Measurements from ENCODE around the gene FIGN. TPM values are rescaled to one million over a fixed set of nuclear protein-coding genes. Genes with fewer than 3 reads are reported as not detected.

The FIGN gene
- total and polyA plus RNA-seq, 5 donors from 2014 or later = not detected

- no peaks in the 10 kb centered on the region for H3K9me3 ChIP-seq (ENCODE audit: control insufficient read depth in 2 of 2, low read length in 2 of 2)
- H3K27me3 Mint-ChIP-seq = no peaks in the 10 kb centered on the region
- no peaks in the 10 kb centered on the region for H3K36me3 Mint-ChIP-seq
- no peaks in the 10 kb centered on the region for H3K36me3 ChIP-seq (ENCODE audit: control insufficient read depth, insufficient read depth, low read length)
- ATAC-seq (ENCODE audit: low read depth in 2 of 2) = no peak
- H3K27ac ChIP-seq (ENCODE audit: insufficient read depth, low read length, poor library complexity, severe bottlenecking) = no peak overlapping the region
- H3K4me1 ChIP-seq (ENCODE audit: control insufficient read depth, insufficient read depth, low read length, poor library complexity, severe bottlenecking) = no peaks in the 10 kb centered on the region
- H3K9me3 Mint-ChIP-seq = peaks cover 0 to 8% (median 0%) of the 10 kb centered on the region in 7 donors
- H3K4me3 Mint-ChIP-seq = no peak overlapping the region
- no peak overlapping the region for H3K27ac Mint-ChIP-seq
- H3K4me1 Mint-ChIP-seq = no peaks in the 10 kb centered on the region
- no peak overlapping the region for H3K4me3 ChIP-seq (ENCODE audit: low read depth, low read length)
- H3K27me3 ChIP-seq (ENCODE audit: control insufficient read depth, insufficient read depth, low read length) = no peaks in the 10 kb centered on the region
- DNase-seq = no peak
These were observed 6.1 kb downstream of the FIGN start for GRCh38 chr2:163729636-163730273.

GRCh38 chr2:163723881-163724280 is 11.9 kb downstream of the FIGN start:
- Mint-ChIP-seq H3K36me3 (no peaks in the 10 kb centered on the region), H3K4me3 (no peak overlapping the region), H3K27ac (no peak overlapping the region), H3K9me3 (peaks cover 0 to 7% (median 4%) of the 10 kb centered on the region in 7 donors), H3K4me1 (no peaks in the 10 kb centered on the region), H3K27me3 (no peaks in the 10 kb centered on the region)
- Histone ChIP-seq H3K27ac (ENCODE audit: insufficient read depth, low read length, poor library complexity, severe bottlenecking) (no peak overlapping the region), H3K4me1 (ENCODE audit: control insufficient read depth, insufficient read depth, low read length, poor library complexity, severe bottlenecking) (no peaks in the 10 kb centered on the region), H3K36me3 (ENCODE audit: control insufficient read depth, insufficient read depth, low read length) (no peaks in the 10 kb centered on the region), H3K27me3 (ENCODE audit: control insufficient read depth, insufficient read depth, low read length) (no peaks in the 10 kb centered on the region), H3K4me3 (ENCODE audit: low read depth, low read length) (no peak overlapping the region), H3K9me3 (ENCODE audit: control insufficient read depth in 2 of 2, low read length in 2 of 2) (no peaks in the 10 kb centered on the region)
- DNase-seq (no peak), ATAC-seq (ENCODE audit: low read depth in 2 of 2) (no peak)

GRCh38 chr2:163723348-163723747 is 12.5 kb downstream of the FIGN start:
- H3K9me3 Mint-ChIP-seq = peaks cover 0 to 8% (median 4%) of the 10 kb centered on the region in 7 donors
- H3K27ac ChIP-seq (ENCODE audit: insufficient read depth, low read length, poor library complexity, severe bottlenecking) = no peak overlapping the region
- H3K4me1 Mint-ChIP-seq = no peaks in the 10 kb centered on the region
- H3K27me3 Mint-ChIP-seq = no peaks in the 10 kb centered on the region
- H3K4me3 Mint-ChIP-seq = no peak overlapping the region
- H3K36me3 Mint-ChIP-seq = no peaks in the 10 kb centered on the region
- H3K27me3 ChIP-seq (ENCODE audit: control insufficient read depth, insufficient read depth, low read length) = no peaks in the 10 kb centered on the region
- H3K27ac Mint-ChIP-seq = no peak overlapping the region
- no peaks in the 10 kb centered on the region for H3K4me1 ChIP-seq (ENCODE audit: control insufficient read depth, insufficient read depth, low read length, poor library complexity, severe bottlenecking)
- DNase-seq (no peak), ATAC-seq (ENCODE audit: low read depth in 2 of 2) (no peak)
- H3K36me3 ChIP-seq (ENCODE audit: control insufficient read depth, insufficient read depth, low read length) = no peaks in the 10 kb centered on the region
- H3K4me3 ChIP-seq (ENCODE audit: low read depth, low read length) = no peak overlapping the region
- no peaks in the 10 kb centered on the region for H3K9me3 ChIP-seq (ENCODE audit: control insufficient read depth in 2 of 2, low read length in 2 of 2)

GRCh38 chr2:163719331-163719730 is 16.5 kb downstream of the FIGN start:
- no peaks in the 10 kb centered on the region for H3K27me3 ChIP-seq (ENCODE audit: control insufficient read depth, insufficient read depth, low read length)
- no peak overlapping the region for H3K27ac ChIP-seq (ENCODE audit: insufficient read depth, low read length, poor library complexity, severe bottlenecking)
- H3K9me3 ChIP-seq (ENCODE audit: control insufficient read depth in 2 of 2, low read length in 2 of 2) = no peaks in the 10 kb centered on the region
- Mint-ChIP-seq H3K9me3 (peaks cover 1 to 17% (median 5%) of the 10 kb centered on the region in 7 donors), H3K27ac (no peak overlapping the region), H3K36me3 (no peaks in the 10 kb centered on the region), H3K4me1 (no peaks in the 10 kb centered on the region), H3K4me3 (no peak overlapping the region), H3K27me3 (no peaks in the 10 kb centered on the region)
- ATAC-seq (ENCODE audit: low read depth in 2 of 2) = no peak
- no peak overlapping the region for H3K4me3 ChIP-seq (ENCODE audit: low read depth, low read length)
- no peaks in the 10 kb centered on the region for H3K4me1 ChIP-seq (ENCODE audit: control insufficient read depth, insufficient read depth, low read length, poor library complexity, severe bottlenecking)
- no peaks in the 10 kb centered on the region for H3K36me3 ChIP-seq (ENCODE audit: control insufficient read depth, insufficient read depth, low read length)
- no peak for DNase-seq

- Mint-ChIP-seq H3K4me1 (no peaks in the 10 kb centered on the region), H3K4me3 (no peak overlapping the region), H3K27ac (no peak overlapping the region), H3K9me3 (peaks cover 2 to 17% (median 4%) of the 10 kb centered on the region in 7 donors), H3K36me3 (no peaks in the 10 kb centered on the region), H3K27me3 (no peaks in the 10 kb centered on the region)
- DNase-seq (no peak), ATAC-seq (ENCODE audit: low read depth in 2 of 2) (no peak)
- Histone ChIP-seq H3K36me3 (ENCODE audit: control insufficient read depth, insufficient read depth, low read length) (no peaks in the 10 kb centered on the region), H3K9me3 (ENCODE audit: control insufficient read depth in 2 of 2, low read length in 2 of 2) (no peaks in the 10 kb centered on the region), H3K27me3 (ENCODE audit: control insufficient read depth, insufficient read depth, low read length) (no peaks in the 10 kb centered on the region), H3K4me1 (ENCODE audit: control insufficient read depth, insufficient read depth, low read length, poor library complexity, severe bottlenecking) (no peaks in the 10 kb centered on the region), H3K4me3 (ENCODE audit: low read depth, low read length) (no peak overlapping the region), H3K27ac (ENCODE audit: insufficient read depth, low read length, poor library complexity, severe bottlenecking) (no peak overlapping the region)
These were observed 17.7 kb downstream of the FIGN start for GRCh38 chr2:163717993-163718680.

GRCh38 chr2:163717515-163717914 is 18.3 kb downstream of the FIGN start:
- DNase-seq (no peak), ATAC-seq (ENCODE audit: low read depth in 2 of 2) (no peak)
- no peaks in the 10 kb centered on the region for H3K27me3 Mint-ChIP-seq
- no peaks in the 10 kb centered on the region for H3K9me3 ChIP-seq (ENCODE audit: control insufficient read depth in 2 of 2, low read length in 2 of 2)
- no peak overlapping the region for H3K27ac Mint-ChIP-seq
- no peak overlapping the region for H3K27ac ChIP-seq (ENCODE audit: insufficient read depth, low read length, poor library complexity, severe bottlenecking)
- no peaks in the 10 kb centered on the region for H3K4me1 Mint-ChIP-seq
- no peaks in the 10 kb centered on the region for H3K27me3 ChIP-seq (ENCODE audit: control insufficient read depth, insufficient read depth, low read length)
- H3K9me3 Mint-ChIP-seq = peaks cover 2 to 17% (median 4%) of the 10 kb centered on the region in 7 donors
- H3K4me3 ChIP-seq (ENCODE audit: low read depth, low read length) = no peak overlapping the region
- H3K36me3 ChIP-seq (ENCODE audit: control insufficient read depth, insufficient read depth, low read length) = no peaks in the 10 kb centered on the region
- no peaks in the 10 kb centered on the region for H3K4me1 ChIP-seq (ENCODE audit: control insufficient read depth, insufficient read depth, low read length, poor library complexity, severe bottlenecking)
- no peaks in the 10 kb centered on the region for H3K36me3 Mint-ChIP-seq
- no peak overlapping the region for H3K4me3 Mint-ChIP-seq

- Histone ChIP-seq H3K27me3 (ENCODE audit: control insufficient read depth, insufficient read depth, low read length) (no peaks in the 10 kb centered on the region), H3K9me3 (ENCODE audit: control insufficient read depth in 2 of 2, low read length in 2 of 2) (no peaks in the 10 kb centered on the region), H3K36me3 (ENCODE audit: control insufficient read depth, insufficient read depth, low read length) (no peaks in the 10 kb centered on the region), H3K4me1 (ENCODE audit: control insufficient read depth, insufficient read depth, low read length, poor library complexity, severe bottlenecking) (no peaks in the 10 kb centered on the region), H3K27ac (ENCODE audit: insufficient read depth, low read length, poor library complexity, severe bottlenecking) (no peak overlapping the region), H3K4me3 (ENCODE audit: low read depth, low read length) (no peak overlapping the region)
- no peak overlapping the region for H3K27ac Mint-ChIP-seq
- H3K4me3 Mint-ChIP-seq = no peak overlapping the region
- ATAC-seq (ENCODE audit: low read depth in 2 of 2) (no peak), DNase-seq (no peak)
- H3K9me3 Mint-ChIP-seq = peaks cover 2 to 13% (median 5%) of the 10 kb centered on the region in 7 donors
- no peaks in the 10 kb centered on the region for H3K4me1 Mint-ChIP-seq
- H3K36me3 Mint-ChIP-seq = no peaks in the 10 kb centered on the region
- H3K27me3 Mint-ChIP-seq = no peaks in the 10 kb centered on the region
These were observed 19.7 kb downstream of the FIGN start for GRCh38 chr2:163716101-163716500.

GRCh38 chr2:163715668-163716067 is 20.1 kb downstream of the FIGN start:
- no peak for DNase-seq
- no peaks in the 10 kb centered on the region for H3K27me3 ChIP-seq (ENCODE audit: control insufficient read depth, insufficient read depth, low read length)

More at GRCh38 chr2:163715668-163716067, 20.1 kb downstream of the FIGN start:
- H3K36me3 Mint-ChIP-seq = no peaks in the 10 kb centered on the region
- no peak overlapping the region for H3K27ac Mint-ChIP-seq
- Histone ChIP-seq H3K4me1 (ENCODE audit: control insufficient read depth, insufficient read depth, low read length, poor library complexity, severe bottlenecking) (no peaks in the 10 kb centered on the region), H3K36me3 (ENCODE audit: control insufficient read depth, insufficient read depth, low read length) (no peaks in the 10 kb centered on the region), H3K27ac (ENCODE audit: insufficient read depth, low read length, poor library complexity, severe bottlenecking) (no peak overlapping the region), H3K9me3 (ENCODE audit: control insufficient read depth in 2 of 2, low read length in 2 of 2) (no peaks in the 10 kb centered on the region), H3K4me3 (ENCODE audit: low read depth, low read length) (no peak overlapping the region)
- H3K9me3 Mint-ChIP-seq = peaks cover 2 to 13% (median 5%) of the 10 kb centered on the region in 7 donors
- no peak for ATAC-seq (ENCODE audit: low read depth in 2 of 2)
- no peaks in the 10 kb centered on the region for H3K27me3 Mint-ChIP-seq
- H3K4me3 Mint-ChIP-seq = no peak overlapping the region
- no peaks in the 10 kb centered on the region for H3K4me1 Mint-ChIP-seq

All from CD4-positive, CD25-positive, alpha-beta regulatory T cell (primary cell).